Nephron progenitor cell (in vitro differentiated cells): ENCODE results near the gene SARDH.

Experiments used
- DNase-seq: peaks from one replicate; pipeline ENCODE4 v3.0.0; 2021
- H3K27ac Mint-ChIP-seq: 2 replicates; pipeline ENCODE4 v1.8.0; 2021; ENCODE audit warnings: mild to moderate bottlenecking, moderate library complexity, mixed read lengths
- H3K27me3 Mint-ChIP-seq: 2 replicates; pipeline ENCODE4 v1.8.0; 2021; ENCODE audit warnings: mild to moderate bottlenecking, low read depth, mixed read lengths; ENCODE audit not compliant: poor library complexity
- H3K36me3 Mint-ChIP-seq: 2 replicates; pipeline ENCODE4 v1.8.0; 2021; ENCODE audit warnings: low read depth, mixed read lengths
- H3K4me1 Mint-ChIP-seq: 2 replicates; pipeline ENCODE4 v1.8.0; 2021; ENCODE audit warnings: mixed read lengths
- H3K4me3 Mint-ChIP-seq: 2 replicates; pipeline ENCODE4 v1.8.0; 2021; ENCODE audit warnings: mild to moderate bottlenecking, moderate library complexity, mixed read lengths
- H3K9me3 Mint-ChIP-seq: 2 replicates; pipeline ENCODE4 v1.8.0; 2021; ENCODE audit warnings: mild to moderate bottlenecking, moderate library complexity, mixed read lengths
- CTCF ChIP-seq: fragments of 200-600 bp; sonication (generic); IDR thresholded peaks from 2 replicates; pipeline ENCODE4 v1.5.0; 2021; ENCODE audit warnings: antibody characterized with exemption

Gene SARDH

GRCh38 chr9:133692364-133692985, 45.7 kb downstream of the SARDH start:
- Mint-ChIP-seq H3K36me3 (no peaks in the 10 kb centered on the region), H3K27ac (peak overlapping the region; percentile 19), H3K27me3 (peaks cover 6% of the 10 kb centered on the region), H3K4me1 (peaks cover 56% of the 10 kb centered on the region), H3K4me3 (no peak overlapping the region), H3K9me3 (no peaks in the 10 kb centered on the region)
- no peak for DNase-seq
- no peak for TF ChIP-seq CTCF

GRCh38 chr9:133691626-133692363, 46.4 kb downstream of the SARDH start:
- no peak for DNase-seq

GRCh38 chr9:133691191-133691590, 47.0 kb downstream of the SARDH start:
- Mint-ChIP-seq H3K27ac (no peak overlapping the region), H3K4me1 (peaks cover 56% of the 10 kb centered on the region), H3K4me3 (no peak overlapping the region), H3K27me3 (peaks cover 6% of the 10 kb centered on the region), H3K9me3 (no peaks in the 10 kb centered on the region), H3K36me3 (no peaks in the 10 kb centered on the region)
- no peak for DNase-seq
- no peak for TF ChIP-seq CTCF

More at GRCh38 chr9:133691626-133692363, 46.4 kb downstream of the SARDH start:
- no peaks in the 10 kb centered on the region for H3K9me3 Mint-ChIP-seq
- peaks cover 56% of the 10 kb centered on the region for H3K4me1 Mint-ChIP-seq
- peaks cover 6% of the 10 kb centered on the region for H3K27me3 Mint-ChIP-seq
- no peak overlapping the region for H3K4me3 Mint-ChIP-seq
- no peak for TF ChIP-seq CTCF
- peak overlapping the region; percentile 19 for H3K27ac Mint-ChIP-seq
- no peaks in the 10 kb centered on the region for H3K36me3 Mint-ChIP-seq

GRCh38 chr9:133690081-133690561, 48.0 kb downstream of the SARDH start:
- Mint-ChIP-seq H3K4me1 (peaks cover 56% of the 10 kb centered on the region), H3K36me3 (no peaks in the 10 kb centered on the region), H3K27me3 (peaks cover 10% of the 10 kb centered on the region), H3K4me3 (no peak overlapping the region), H3K9me3 (no peaks in the 10 kb centered on the region), H3K27ac (no peak overlapping the region)
- no peak for DNase-seq
- no peak for TF ChIP-seq CTCF

- Mint-ChIP-seq H3K9me3 (no peaks in the 10 kb centered on the region), H3K4me3 (no peak overlapping the region), H3K27ac (no peak overlapping the region), H3K27me3 (peaks cover 6% of the 10 kb centered on the region), H3K4me1 (peaks cover 57% of the 10 kb centered on the region), H3K36me3 (no peaks in the 10 kb centered on the region)
- TF ChIP-seq CTCF: no peak
- DNase-seq: no peak
These were observed 48.9 kb downstream of the SARDH start for GRCh38 chr9:133689151-133689763.
